Keratinocyte (primary cell): Measurements from ENCODE around the gene PARL. TPM values are rescaled to one million over a fixed set of nuclear protein-coding genes. Genes with fewer than 3 reads are reported as not detected.

Source experiments
- DNase-seq: peaks from one replicate; pipeline ENCODE4 v3.0.0-alpha.2; 2011; ENCODE audit warnings: low read depth, missing footprints, low spot score
- FAIRE-seq: peaks from 2 replicates; lab custom pipeline; 2011; peaks lifted over from hg19 to GRCh38; lab: Jason Lieb, UNC
- H2AFZ ChIP-seq: 2 replicates; pipeline ENCODE4 v1.6.0; 2012; ENCODE audit warnings: low read length, control low read depth, inconsistent platforms; ENCODE audit not compliant: control insufficient read depth
- H3K27ac ChIP-seq: 2 replicates; pipeline ENCODE4 v1.5.1; 2011; ENCODE audit warnings: low read length; ENCODE audit not compliant: control insufficient read depth, insufficient read depth
- H3K27me3 ChIP-seq: 3 replicates; pipeline ENCODE4 v1.6.0; 2011; ENCODE audit warnings: low read length; ENCODE audit not compliant: control insufficient read depth, insufficient read depth; ENCODE audit errors: extremely low read depth
- H3K36me3 ChIP-seq, 2 experiments: 2 replicates in 1 of 2; 3 replicates in 1 of 2; pipeline ENCODE4 v1.5.1; 2011; ENCODE audit warnings: low read length in 2 of 2, mild to moderate bottlenecking in 1 of 2; ENCODE audit not compliant: control insufficient read depth in 2 of 2, insufficient read depth in 2 of 2; ENCODE audit errors: extremely low read depth in 1 of 2
- H3K4me1 ChIP-seq: 3 replicates; pipeline ENCODE4 v1.5.1; 2011; ENCODE audit warnings: low read length; ENCODE audit not compliant: control insufficient read depth, insufficient read depth; ENCODE audit errors: extremely low read depth
- H3K4me2 ChIP-seq: 3 replicates; pipeline ENCODE4 v1.6.0; 2011; ENCODE audit warnings: low read depth, low read length; ENCODE audit not compliant: control insufficient read depth, insufficient read depth; ENCODE audit errors: extremely low read depth
- H3K4me3 ChIP-seq, 3 experiments: fragments of 200-600 bp in 1 of 3; sonication (generic) in 1 of 3; 2 replicates in 2 of 3; 3 replicates in 1 of 3; pipeline ENCODE4 v1.5.1; 2011 to 2016; ENCODE audit warnings: low read length in 3 of 3, mild to moderate bottlenecking in 3 of 3, control low read depth in 2 of 3, inconsistent platforms in 1 of 3, low read depth in 1 of 3, mixed read lengths in 1 of 3, mixed run types in 1 of 3, moderate library complexity in 1 of 3; ENCODE audit not compliant: control insufficient read depth in 2 of 3, insufficient read depth in 2 of 3; ENCODE audit errors: extremely low read depth in 1 of 3
- H3K79me2 ChIP-seq: 2 replicates; pipeline ENCODE4 v1.6.0; 2012; ENCODE audit warnings: low read length; ENCODE audit not compliant: control insufficient read depth, insufficient read depth
- H3K9ac ChIP-seq: 3 replicates; pipeline ENCODE4 v1.6.0; 2011; ENCODE audit warnings: low read length; ENCODE audit not compliant: control insufficient read depth, insufficient read depth; ENCODE audit errors: extremely low read depth
- H3K9me1 ChIP-seq: 3 replicates; pipeline ENCODE4 v1.6.0; 2011; ENCODE audit warnings: low read length; ENCODE audit not compliant: control insufficient read depth, insufficient read depth; ENCODE audit errors: extremely low read depth
- H3K9me3 ChIP-seq: 2 replicates; pipeline ENCODE4 v1.5.1; 2012; ENCODE audit warnings: low read depth, low read length; ENCODE audit not compliant: control insufficient read depth
- H4K20me1 ChIP-seq: 3 replicates; pipeline ENCODE4 v1.6.0; 2011; ENCODE audit warnings: low read length; ENCODE audit not compliant: control insufficient read depth, insufficient read depth; ENCODE audit errors: extremely low read depth
- EZH2 ChIP-seq: IDR thresholded peaks from one replicate; pipeline ENCODE4 v1.6.1; 2012; ENCODE audit warnings: inconsistent platforms, mild to moderate bottlenecking, low read length, moderate library complexity
- dilution Hi-C: fragments of 300-500 bp; cut with MboI; formaldehyde crosslinking; loops from one replicate; pipeline ENCODE4 v1.7.0; 2020; ENCODE audit warnings: low sequenced_read_pairs; ENCODE audit not compliant: extremely low pct_ligation_motif_present
- polyA plus RNA-seq, 5 experiments: library from polyadenylated mRNA; depleted of rRNA in 3 of 5; stranded (reverse) in 3 of 5; stranded (forward) in 1 of 5; unstranded in 1 of 5; fragments of >200 nt; gene quantifications; 1 replicate in 1 of 5; 2 replicates in 3 of 5; 3 replicates in 1 of 5; pipeline versions ENCODE4 v1.2.1 to v1.2.3, GENCODE V29; 2011 to 2012; ENCODE audit warnings: missing spikeins in 2 of 5, low read depth in 1 of 5, low replicate concordance in 1 of 5
- TF ChIP-seq, protein P1 (sequence below), 3 experiments: IDR thresholded peaks in 1 of 3; conservative IDR thresholded peaks in 1 of 3; optimal IDR thresholded peaks in 1 of 3; 2 replicates in 2 of 3; 3 replicates in 1 of 3; pipeline versions ENCODE3 to v1.5.1; 2011; ENCODE audit warnings: low read length in 3 of 3, mild to moderate bottlenecking in 3 of 3, moderate library complexity in 2 of 3, control low read depth in 1 of 3, inconsistent platforms in 1 of 3; ENCODE audit not compliant: insufficient read depth in 2 of 3; ENCODE audit errors: extremely low read depth in 1 of 3

The PARL gene
- polyA plus RNA-seq, 1 donor (not counting 4 experiments of a cell fraction or from before 2014, with no cell fraction given), result 68.9 TPM

DNA sequence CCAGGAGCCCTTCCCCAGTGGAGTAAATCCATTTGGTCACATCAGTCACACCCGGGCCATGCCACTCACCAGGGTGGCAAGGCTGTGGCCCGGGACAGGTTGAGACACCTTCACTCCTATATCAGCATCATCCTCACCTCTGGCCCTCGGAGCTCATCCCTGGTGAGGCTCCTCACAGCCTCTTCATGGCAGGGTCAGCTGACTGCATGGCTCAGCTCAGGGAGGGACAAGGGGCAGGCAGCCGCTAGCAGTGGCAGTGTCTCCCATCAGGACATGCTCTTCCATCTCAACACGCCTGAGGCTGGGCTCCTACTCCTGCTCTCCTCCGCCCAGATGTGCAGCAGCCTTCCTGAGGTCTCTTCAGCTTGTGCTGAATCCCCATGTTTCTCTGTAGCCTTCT lies 26.4 kb upstream of the PARL start:
- Histone ChIP-seq H3K27me3 (no peaks in the 10 kb centered on the region), H3K4me3 (no peak overlapping the region), H3K9me1 (no peaks in the 10 kb centered on the region), H3K27ac (no peak overlapping the region), H3K9ac (no peak overlapping the region), H3K9me3 (no peaks in the 10 kb centered on the region), H4K20me1 (no peaks in the 10 kb centered on the region), H3K4me1 (peaks cover 18% of the 10 kb centered on the region), H3K79me2 (no peaks in the 10 kb centered on the region), H3K36me3 (no peaks in the 10 kb centered on the region), H2AFZ (no peak overlapping the region), H3K4me2 (no peak overlapping the region)
- DNase-seq, result no peak
- dilution Hi-C loops, result no loop called here
- TF ChIP-seq EZH2, result no peak
- TF ChIP-seq, protein P1, sequence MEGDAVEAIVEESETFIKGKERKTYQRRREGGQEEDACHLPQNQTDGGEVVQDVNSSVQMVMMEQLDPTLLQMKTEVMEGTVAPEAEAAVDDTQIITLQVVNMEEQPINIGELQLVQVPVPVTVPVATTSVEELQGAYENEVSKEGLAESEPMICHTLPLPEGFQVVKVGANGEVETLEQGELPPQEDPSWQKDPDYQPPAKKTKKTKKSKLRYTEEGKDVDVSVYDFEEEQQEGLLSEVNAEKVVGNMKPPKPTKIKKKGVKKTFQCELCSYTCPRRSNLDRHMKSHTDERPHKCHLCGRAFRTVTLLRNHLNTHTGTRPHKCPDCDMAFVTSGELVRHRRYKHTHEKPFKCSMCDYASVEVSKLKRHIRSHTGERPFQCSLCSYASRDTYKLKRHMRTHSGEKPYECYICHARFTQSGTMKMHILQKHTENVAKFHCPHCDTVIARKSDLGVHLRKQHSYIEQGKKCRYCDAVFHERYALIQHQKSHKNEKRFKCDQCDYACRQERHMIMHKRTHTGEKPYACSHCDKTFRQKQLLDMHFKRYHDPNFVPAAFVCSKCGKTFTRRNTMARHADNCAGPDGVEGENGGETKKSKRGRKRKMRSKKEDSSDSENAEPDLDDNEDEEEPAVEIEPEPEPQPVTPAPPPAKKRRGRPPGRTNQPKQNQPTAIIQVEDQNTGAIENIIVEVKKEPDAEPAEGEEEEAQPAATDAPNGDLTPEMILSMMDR (optimal IDR thresholded peaks at IDR 0.05 in 1 of 3, IDR thresholded peaks at IDR 0.05 in 1 of 3, conservative IDR thresholded peaks at IDR 0.05 in 1 of 3; ENCODE audit: extremely low read depth in 1 of 3, insufficient read depth in 2 of 3, low read length in 3 of 3), result no peak
- FAIRE-seq, result no peak

DNA sequence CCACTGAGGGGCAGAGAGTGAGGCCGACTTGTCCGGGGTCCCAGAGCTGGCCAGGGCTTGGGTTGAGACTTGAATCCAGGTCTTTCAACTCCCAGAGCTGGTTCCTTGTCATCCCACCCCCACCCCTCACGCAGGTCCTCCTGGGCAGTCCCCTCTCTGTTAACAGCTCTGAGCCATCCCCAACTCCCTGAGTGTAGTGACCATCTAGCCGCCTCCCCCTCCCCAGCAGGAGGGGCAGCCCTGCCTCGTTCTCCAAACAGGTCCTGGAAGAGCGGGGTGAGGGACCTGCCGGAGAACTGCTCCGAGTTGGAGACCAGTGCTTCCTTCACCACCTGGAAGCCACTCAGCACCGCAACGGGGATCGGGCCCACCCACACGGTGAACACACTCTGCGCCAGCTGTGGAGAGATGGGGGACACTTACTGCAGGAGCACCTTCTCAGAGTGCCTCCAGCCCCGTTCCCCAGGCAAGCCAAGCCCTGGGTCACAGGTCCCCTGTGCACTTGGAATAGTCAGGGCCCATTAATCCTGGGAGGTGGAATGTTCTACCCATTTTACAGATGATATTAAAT lies 24.4 kb upstream of the PARL start:
- TF ChIP-seq, protein P1 (optimal IDR thresholded peaks at IDR 0.05 in 1 of 3, IDR thresholded peaks at IDR 0.05 in 1 of 3, conservative IDR thresholded peaks at IDR 0.05 in 1 of 3; ENCODE audit: extremely low read depth in 1 of 3, insufficient read depth in 2 of 3, low read length in 3 of 3), result no peak
- no peak for TF ChIP-seq EZH2
- DNase-seq (no peak), FAIRE-seq (no peak)
- H3K27me3 ChIP-seq, result no peaks in the 10 kb centered on the region
- dilution Hi-C loops, result no loop called here
- H3K4me2 ChIP-seq, result no peak overlapping the region
- H3K9ac ChIP-seq, result no peak overlapping the region
- no peak overlapping the region for H3K4me3 ChIP-seq
- H3K9me1 ChIP-seq, result no peaks in the 10 kb centered on the region
- H3K4me1 ChIP-seq, result peaks cover 11% of the 10 kb centered on the region
- H3K27ac ChIP-seq, result no peak overlapping the region
- no peaks in the 10 kb centered on the region for H4K20me1 ChIP-seq
- H2AFZ ChIP-seq, result no peak overlapping the region
- H3K9me3 ChIP-seq, result no peaks in the 10 kb centered on the region
- H3K36me3 ChIP-seq, result no peaks in the 10 kb centered on the region
- no peaks in the 10 kb centered on the region for H3K79me2 ChIP-seq
